Nasal cavity respiratory epithelium epithelial cell of viscerocranial mucosa (primary cell): ENCODE results near the gene CNN3. TPM values are rescaled to one million over a fixed set of nuclear protein-coding genes. Genes with fewer than 3 reads are reported as not detected.

ENCODE experiments used
- total RNA-seq: library from RNA; depleted of rRNA; stranded (reverse); fragments of >200 nt; gene quantifications from 2 replicates; pipeline ENCODE4 v1.2.3, GENCODE V29; 2014

The CNN3 gene
- 19.1 and 141 TPM in 2 replicates for total RNA-seq

DNA sequence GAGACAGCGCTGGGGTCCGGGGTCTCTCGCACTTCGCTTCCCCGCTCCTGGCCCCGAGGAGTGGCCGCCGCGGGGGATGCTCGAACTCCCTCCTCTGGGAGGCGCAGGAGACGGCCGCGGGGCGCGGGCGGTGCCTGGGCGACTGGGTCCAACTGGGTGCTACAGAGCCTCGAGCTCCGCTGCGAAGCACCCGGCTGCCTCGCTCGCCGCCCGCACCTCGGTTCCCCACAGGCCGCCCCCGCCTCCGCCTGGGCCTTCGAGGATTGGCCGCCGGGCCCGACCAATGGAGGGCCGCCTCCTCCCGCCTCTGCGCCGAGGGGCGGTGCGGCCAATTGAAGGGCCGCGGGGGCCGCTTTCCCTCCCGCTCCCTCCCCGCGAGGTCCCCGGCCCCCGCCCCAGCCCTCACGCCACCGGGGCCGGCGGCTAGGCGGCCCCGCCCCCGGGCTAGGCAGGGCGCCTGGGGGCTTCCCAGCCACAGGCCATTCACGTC lies at the start of gene CNN3:
TSS of gene CNN3 (minus strand) at position 196 of the 490 bp plus-strand sequence. CDS start 216 bp downstream, outside the sequence.

Other genes starting within 250 kb of the CNN3 start
- gene SLC44A3, start 106.8 kb downstream of the CNN3 start, total RNA-seq: 2.7 and 9.3 TPM in 2 replicates
- gene ALG14, start 145.8 kb upstream of the CNN3 start, total RNA-seq: 1.00 and 2.7 TPM in 2 replicates
- 0.34 and 0.36 TPM in 2 replicates for gene TLCD4, start 190.2 kb upstream of the CNN3 start, total RNA-seq